GM11168 (cell line): ENCODE data around the gene CDIPT.

Source experiments
- in situ Hi-C: fragments of 300-500 bp; cut with MboI; formaldehyde crosslinking; loops from one replicate; pipeline ENCODE4 v1.12.0; 2022; ENCODE audit warnings: low sequenced_read_pairs; ENCODE audit not compliant: unreplicated experiment

The CDIPT gene

DNA sequence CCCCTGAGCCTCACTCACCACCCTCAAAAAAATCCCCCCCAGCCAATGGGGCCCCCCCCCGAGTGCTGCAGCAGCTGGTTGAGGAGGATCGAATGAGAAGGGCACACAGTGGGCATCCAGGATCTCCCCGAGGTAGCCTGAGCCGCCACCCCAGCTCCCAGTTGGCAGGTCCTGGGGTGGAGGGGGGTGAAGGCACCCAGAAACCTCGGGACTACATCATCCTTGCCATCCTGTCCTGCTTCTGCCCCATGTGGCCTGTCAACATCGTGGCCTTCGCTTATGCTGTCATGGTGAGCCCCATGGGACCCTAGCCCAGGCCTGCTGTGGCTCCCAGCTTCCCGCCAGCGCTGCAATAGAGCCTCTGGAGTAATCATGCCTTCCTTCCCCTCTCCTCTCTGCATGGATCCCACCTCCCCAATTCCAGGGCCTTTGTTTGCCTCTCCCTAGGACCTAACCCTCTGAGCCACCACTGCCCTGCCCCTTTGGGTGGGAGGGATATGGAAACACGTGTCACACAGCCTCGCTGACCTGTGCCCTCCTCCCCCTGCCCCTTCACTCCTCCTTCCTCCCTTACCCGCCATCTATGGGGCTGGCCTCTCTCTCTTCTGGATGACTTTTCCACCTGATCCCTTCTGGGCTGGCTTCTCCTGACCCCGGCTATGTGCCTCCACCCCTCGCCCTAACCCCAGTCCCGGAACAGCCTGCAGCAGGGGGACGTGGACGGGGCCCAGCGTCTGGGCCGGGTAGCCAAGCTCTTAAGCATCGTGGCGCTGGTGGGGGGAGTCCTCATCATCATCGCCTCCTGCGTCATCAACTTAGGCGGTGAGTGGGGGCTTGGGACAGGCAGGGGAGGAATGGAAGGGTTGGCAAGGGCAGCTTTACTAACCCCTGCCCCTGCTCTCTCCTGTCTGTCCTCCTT is 49.1 kb downstream of the CDIPT start:
- in situ Hi-C loops: no loop called here

DNA sequence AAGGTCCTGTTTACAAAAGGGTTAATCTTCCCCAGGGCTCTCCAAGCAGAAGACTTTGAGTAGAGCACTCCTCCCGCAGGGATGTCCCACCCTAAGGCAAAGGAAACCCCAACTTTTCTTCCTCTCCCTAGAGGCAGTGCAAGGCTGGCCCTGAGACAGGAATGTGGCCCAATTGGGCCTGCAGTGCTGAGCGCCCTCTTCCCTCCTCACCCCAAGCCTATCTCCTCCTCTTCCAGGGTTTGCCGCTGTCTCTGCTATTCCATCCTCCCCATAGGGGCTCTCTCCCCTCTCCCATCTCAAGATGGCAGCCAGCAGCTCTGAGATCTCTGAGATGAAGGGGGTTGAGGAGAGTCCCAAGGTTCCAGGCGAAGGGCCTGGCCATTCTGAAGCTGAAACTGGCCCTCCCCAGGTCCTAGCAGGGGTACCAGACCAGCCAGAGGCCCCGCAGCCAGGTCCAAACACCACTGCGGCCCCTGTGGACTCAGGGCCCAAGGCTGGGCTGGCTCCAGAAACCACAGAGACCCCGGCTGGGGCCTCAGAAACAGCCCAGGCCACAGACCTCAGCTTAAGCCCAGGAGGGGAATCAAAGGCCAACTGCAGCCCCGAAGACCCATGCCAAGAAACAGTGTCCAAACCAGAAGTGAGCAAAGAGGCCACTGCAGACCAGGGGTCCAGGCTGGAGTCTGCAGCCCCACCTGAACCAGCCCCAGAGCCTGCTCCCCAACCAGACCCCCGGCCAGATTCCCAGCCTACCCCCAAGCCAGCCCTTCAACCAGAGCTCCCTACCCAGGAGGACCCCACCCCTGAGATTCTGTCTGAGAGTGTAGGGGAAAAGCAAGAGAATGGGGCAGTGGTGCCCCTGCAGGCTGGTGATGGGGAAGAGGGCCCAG is 50.0 kb downstream of the CDIPT start:
- in situ Hi-C loops: no loop called here

DNA sequence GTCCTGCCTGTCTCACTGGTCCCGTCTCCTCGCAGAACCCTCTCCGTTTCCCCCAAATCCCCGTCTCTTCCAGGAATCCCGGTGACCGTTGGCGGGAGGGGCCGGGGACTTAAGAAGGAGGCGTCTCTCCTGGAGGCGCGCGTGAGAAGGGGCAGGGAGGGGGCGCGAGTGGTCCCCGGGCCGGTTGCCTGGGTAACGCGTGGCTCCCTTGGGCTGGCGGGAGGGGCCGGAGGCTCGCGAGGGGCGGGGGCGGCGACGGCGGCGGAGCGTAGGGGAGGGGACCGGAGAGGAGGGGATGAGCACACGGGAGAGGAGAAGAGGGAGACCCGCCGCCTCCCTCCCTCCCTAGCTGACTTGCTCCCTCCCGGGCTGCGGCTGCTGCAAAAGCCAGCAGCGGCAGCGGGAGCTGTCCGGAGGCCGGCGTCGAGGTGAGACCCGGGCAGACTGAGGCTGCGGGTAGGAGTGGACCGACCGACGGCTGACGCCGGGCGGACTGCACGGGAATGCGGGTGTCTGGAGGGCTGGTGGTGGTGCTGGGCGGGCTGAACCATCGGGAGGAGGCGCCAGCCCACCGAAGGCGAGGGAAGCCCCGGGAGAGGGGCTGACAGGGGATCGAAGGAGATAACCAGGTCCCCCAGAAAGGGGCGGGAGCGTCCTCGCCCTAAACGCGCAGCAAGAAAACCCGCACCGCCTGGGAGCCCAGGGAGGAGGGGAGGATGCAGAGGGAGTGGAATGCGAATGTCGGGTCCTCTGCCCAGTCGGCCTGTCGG is 50.9 kb downstream of the CDIPT start, which contains the start of gene PRRT2:
PRRT2 (plus strand) TSS at position 298 of the 770 bp plus-strand sequence. CDS start 862 bp downstream, outside the sequence.
- in situ Hi-C loops: no loop called here

DNA sequence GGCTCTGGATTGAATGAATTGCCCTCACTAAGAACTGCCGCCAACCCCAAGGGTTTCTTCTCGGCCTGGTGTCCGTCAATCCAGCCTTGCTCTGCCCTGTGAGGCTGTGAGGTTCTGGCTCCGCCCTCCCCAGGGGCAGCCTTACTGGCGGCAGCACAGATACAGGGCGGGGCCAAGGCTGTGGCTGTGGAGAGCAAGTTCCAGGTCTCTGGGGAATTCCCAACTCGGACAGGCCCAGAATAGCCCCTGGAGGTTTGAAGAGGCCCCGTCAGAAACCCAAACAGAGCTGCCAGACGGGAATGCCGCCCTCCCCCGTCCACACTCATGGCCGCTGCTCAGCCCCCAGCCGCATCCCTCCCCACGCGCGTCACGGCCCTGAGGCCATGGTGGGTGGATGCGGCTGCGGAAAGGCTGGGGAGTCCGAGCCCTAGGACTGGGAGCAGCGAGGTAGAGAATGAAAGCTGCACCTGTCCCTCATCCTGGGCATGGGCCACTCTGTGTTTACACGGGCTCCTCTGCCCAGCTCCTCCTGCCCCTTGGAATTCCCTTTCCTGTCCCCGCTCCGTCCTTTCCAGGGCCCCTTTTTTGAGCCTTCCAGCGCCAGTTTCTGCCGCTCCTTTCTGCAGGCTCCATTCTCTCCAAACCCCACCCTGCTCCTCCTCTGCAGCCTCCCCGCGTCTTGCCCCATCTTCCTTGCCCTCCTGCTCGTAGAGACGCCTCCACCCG is 51.7 kb downstream of the CDIPT start:
- in situ Hi-C loops: no loop called here

DNA sequence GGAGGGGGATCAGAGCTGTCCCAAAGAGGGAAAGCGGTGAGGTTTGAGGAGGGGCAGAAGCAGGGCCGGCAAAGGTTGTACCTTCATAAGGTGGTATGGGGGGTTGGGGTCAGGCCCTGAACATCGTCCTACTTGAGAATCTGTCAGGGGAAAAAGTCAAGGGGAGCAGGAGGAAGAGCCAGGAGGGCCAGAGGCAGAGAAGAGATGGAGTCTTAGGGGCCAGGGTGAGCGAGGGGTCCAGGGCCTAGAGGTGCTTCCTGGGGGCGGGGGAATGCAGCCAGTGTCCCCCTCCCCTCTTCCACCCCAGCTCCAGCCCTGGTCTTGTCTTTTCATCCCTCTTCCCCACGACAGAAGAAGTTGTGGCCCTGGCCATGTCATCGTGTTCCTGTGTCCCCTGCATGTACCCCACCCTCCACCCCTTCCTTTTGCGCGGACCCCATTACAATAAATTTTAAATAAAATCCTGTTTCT is 52.3 kb downstream of the CDIPT start:
- in situ Hi-C loops: no loop called here

DNA sequence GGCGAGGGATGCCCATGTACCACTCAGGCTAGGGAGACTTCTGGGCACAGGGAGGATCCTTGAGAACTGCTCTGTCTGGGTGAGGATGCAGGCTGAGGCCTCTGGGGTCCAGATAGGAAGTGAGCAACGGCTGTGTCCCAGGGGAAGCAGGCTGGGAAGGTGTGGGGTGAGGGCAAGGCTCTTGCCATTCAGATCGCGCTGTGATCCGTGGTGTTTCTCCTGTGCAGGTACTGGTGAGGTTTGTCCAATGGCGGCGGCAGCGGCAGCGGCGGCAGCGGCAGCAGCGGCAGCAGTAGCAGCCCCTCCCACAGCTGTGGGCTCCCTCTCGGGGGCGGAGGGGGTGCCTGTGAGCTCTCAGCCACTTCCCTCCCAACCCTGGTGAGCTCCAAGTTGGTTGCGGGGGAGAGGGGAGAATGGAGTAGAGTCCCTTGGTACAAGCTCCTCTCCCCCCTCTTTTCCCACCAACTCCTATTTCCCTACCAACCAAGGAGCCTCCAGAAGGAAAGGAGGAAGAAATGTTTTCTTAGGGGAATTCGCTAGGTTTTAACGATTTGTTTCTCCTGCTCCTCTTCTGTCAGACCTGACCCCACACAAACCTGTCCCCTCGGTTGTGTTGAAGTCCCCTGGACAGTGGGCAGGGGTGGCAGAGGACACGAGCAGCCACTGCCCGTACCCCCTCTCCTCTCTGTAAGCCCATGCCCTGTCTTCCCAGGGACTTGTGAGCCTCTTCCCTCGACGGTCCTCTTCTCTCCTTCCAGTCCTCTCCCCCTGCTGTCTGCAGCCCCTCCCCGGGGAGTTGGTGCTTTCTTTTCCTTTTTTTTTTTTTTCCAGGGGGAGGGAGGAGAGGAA is 53.0 kb downstream of the CDIPT start:
- in situ Hi-C loops: no loop called here

DNA sequence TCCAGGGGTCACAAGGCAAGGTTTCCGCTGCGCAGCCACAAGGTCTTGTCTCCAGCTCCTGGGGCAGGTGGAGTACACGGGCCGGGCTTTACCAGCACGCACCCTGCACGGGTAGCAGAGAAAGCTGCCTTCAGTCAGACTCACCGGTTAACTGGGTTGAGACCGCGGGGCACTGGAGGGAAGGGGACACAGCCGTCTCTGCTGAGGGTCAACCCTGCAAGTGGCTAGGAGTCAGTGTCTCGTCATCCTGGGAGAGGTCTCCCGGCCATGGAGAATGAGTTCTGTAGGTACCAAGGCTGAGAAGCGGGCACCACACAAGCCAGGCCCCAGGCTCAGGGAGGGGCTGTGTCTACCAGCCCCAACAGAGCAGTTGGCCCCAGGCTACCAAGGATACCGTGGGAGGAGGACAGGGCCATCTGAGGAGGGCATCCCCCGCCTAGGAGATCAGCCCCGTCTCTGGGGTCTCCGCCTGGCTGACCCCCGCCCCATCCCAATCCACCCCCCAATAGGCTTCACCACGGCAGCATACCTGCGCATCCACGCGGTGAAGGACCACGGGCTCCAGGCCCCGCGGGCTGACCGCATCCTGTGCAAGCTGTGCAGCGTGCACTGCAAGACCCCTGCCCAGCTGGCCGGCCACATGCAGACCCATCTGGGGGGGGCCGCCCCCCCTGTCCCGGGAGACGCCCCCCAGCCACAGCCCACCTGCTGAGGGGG is 53.8 kb downstream of the CDIPT start:
- in situ Hi-C loops: no loop called here
